Measurements from ENCODE around the gene RSRC2.
"Not testable (repeated sequence)": the region's sequence is repeated elsewhere in the genome, so short reads cannot be mapped to it uniquely, and the experiment has no call there.

The RSRC2 gene

DNA sequence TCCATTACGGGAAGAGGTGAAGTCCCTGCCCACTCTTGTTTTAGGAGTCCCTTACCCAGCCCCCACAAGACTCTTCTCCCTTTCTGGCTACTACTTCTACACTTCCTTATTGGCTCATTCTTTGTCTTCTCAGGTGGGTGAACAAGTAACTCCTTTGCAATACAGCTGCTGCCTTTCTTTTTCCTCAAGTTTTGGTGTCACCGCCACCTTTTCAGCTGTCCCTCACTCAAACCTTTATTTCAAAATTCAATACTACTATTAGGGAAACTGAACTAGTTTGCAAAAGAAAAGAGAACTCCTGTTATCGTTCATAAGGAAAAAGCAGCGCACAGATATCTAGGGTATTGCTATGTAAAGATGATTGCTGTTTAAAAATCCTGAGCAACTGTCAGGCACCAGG is 6.1 kb downstream of the RSRC2 start:
- no peak for DNase-seq
- intact Hi-C loops (cut with DNase I): no loop called here

DNA sequence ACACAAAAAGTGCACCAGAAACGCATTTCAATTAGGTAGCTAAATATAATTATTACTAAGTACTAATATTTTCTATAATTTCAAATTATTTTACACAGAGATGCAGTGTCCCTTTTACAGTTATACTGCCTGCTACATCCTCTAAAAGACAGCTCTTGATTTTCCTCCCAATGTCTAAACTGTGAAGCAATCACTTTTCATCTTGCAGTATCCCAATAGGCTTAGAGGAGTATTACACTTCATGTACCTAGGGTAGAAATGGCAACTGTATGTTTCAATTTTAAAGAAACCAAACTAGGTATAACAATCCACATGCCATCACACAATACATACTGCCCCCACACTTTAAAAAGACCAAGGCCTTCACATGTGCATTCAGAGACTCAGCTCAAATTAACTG is 7.3 kb downstream of the RSRC2 start:
- intact Hi-C loops (cut with DNase I): no loop called here
- DNase-seq: no peak

DNA sequence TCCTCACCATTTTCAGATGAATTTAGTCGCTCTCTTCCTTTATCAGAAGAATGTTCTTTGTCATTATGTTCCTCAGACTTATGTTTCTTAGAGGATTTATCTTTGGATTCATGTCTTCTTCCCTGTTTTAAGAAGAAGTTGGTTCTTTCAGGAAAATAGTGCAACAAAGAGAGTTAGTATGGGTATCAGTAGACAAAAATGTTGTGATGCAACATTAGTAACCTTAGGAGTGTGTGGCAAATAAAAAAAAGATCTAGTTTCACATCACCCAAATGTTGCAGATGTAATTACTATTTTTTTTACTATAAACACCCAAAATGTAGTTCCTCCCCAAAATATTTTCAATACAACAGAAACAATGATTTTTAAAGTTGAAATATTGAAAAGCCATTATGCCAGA is 7.8 kb downstream of the RSRC2 start:
- intact Hi-C loops (cut with DNase I): no loop called here
- DNase-seq: no peak

DNA sequence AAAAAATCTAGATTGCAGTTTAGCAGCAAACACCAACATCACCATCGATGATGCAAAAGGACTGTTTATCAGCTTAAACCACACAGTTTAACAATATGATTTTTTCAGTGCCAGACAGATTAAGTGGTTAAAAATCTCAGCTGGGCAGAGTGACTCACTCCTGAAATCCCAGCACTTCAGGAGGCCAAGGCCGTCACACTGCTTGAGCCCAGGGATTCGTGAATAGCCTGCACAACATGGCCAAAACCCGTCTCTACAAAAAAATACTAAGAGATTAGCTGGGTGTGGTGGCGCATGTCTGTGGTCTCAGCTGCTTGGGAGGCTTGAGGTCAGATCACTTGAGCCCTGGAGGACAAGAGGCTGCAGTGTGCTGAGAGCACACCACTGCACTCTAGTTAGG is 8.9 kb downstream of the RSRC2 start:
- intact Hi-C loops (cut with DNase I): no loop called here
- DNase-seq: no peak

DNA sequence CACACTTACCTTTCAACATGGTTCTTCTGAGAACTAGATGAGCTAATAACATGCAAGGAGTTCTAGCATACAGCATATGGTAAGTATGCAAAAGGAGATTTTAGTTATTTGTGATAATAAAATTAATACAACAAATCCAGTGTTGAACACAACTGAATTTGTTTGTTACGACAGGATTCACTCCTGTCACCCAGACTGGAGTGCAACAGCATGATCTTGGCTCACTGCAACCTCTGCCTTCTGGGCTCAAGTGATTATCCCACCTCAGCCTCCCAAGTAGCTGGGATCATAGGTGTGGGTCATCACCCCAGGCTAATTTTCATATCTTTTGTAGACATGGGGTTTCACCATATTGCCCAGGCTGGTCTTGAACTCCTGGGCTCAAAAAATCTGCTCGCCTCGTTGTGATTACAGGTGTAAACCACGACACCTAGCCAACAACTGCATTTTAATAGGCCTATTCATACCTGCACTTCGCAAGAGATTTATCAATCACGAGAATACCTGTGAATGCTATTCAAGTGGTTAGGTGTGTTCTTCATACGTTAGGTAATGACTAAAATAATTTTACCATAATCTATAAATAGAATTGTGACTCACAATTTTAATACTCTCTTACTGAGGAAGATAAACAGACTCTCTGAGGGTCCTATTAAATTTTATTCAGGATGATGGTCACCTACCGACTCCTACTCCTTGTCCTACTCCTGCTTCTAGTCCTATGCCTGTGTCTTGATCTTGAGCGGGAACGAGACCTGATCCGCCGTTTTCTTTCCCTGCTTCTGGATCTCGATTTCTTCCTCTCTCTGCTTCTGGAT is 10.0 kb downstream of the RSRC2 start:
- DNase-seq: no peak
- intact Hi-C loops (cut with DNase I): no loop called here

DNA sequence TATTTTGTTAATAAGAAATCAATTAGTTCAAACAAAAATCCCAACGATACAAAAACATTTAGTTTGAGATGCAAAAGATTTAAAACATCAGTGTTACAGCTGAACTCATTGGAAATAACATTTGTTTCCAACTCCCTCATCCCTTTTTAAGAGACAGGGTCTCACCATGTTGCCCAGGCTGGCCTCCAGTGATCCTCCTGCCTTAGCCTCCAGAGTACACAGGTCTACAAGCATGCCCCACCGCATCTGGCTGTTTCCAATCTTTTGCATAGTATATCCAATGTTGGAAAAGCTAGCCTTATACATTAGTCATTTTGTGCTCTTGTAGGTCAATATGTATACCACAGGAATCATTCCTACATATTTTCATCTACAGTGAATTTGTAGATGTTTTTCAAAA is 11.5 kb downstream of the RSRC2 start:
- intact Hi-C loops (cut with DNase I): no loop called here

DNA sequence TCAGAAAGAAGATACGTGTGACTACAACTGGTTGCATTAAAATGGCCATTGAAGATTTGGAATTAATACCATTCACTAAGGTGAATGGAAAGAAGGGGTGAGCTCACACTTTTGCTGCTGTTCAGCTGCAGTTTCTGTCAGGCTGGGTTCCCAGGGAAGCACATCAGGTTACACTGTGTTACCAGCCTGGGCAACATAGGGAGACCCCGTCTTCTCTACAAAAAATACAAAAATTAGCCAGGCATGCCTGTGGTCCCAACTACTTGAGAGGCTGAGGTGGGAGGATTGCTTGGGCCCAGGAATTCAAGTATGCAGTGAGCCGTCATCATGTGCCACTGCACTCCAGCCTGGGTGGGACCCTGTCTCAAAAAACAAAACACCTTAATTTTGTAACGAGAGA is 13.1 kb downstream of the RSRC2 start:
- intact Hi-C loops (cut with DNase I): no loop called here
- DNase-seq: no peak

More for the DNA sequence above, 11.5 kb downstream of the RSRC2 start:
- no peak for DNase-seq

DNA sequence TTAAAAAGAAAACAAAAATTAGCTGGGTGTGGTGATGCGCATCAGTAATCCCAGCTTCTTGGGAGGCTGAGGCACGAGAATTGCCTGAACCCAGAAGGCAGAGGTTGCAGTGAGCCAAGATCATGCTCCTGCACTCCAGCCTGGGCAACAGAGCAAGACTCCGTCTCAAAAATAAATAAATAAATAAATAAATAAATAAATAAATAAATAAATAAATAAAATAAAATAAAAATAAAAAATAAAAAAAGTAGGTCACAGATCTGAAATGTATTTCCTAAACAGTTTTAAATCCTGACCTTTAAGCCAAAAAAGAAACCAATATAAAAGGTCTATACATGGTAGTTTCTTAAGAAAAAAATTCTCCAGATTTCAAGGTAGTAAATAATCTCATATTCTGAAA is 13.7 kb downstream of the RSRC2 start:
- intact Hi-C loops (cut with DNase I); DNase-seq: not testable (repeated sequence)

DNA sequence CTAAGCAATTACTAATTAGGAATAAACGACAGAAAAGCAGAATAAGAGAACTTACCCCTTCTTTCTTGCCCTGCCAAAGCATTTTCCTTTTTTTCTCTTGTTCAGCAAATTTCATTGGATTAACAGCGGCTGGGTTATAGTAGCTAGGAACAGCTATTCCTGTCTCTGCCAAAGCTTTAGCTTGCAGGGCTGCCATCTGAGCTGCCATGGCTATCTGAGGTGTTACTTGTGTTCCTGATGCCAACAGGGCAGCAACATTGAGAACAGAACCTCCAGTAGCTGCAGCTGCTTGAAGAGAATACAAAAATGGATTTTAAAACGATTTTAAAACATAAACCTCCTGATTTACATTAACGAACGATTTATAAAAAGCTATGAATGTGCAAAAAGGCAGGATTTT is 18.6 kb downstream of the RSRC2 start:
- DNase-seq: no peak
- intact Hi-C loops (cut with DNase I): no loop called here

DNA sequence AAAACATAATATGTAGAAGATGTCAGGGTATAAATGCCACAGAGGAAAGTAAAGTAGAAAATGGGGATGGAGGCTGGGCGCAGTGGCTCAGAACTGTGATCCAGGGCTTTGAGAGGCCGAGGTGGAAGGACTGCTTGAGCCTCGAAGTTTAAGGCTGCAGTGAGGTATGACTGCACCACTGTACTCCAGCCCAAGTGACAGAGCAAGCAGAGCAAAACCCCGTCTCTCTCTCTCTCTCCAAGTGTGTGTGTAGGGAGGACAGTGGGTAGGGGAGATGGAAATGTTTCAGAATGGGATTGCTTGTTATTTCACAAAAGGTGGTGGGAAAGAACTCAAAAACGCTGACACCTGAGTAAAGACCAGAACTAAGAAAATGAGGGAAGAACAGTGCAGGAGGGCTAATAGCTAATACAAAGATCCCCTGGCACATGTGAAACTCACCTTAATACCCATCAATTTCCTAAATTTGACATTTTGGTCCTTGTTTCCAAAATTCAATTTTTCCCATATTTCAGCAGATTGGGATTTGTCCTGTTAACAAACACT is 20.3 kb downstream of the RSRC2 start:
- DNase-seq: no peak
- intact Hi-C loops (cut with DNase I): no loop called here

DNA sequence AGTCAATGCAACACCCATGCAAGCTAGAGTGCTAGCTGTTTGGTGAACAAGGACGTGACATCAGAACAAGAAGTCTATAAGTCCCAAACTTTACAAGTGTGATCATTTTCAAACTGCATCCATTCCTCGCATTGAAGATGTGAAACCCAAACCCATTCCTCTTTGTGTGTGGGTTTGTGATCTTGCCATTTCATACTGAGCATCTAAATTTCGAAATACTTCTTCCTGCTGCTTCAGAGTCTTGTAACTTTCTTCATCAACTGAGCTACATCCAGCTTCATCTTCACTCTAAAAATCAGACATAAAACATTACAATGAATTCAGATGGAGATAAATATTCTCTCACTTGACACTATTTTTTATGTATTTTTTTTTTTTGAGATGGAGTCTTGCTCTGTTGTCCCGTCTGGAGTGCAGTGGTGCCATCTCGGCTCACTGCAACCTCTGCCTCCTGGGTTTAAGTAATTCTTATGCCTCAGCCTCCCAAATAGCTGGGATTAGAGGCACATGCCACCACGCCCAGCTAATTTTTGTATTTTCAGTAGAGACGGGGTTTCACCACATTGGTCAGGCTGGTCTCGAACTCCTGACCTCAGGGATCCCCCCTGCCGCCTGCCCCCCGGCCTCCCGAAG is 21.2 kb downstream of the RSRC2 start:
- no peak for DNase-seq
- intact Hi-C loops (cut with DNase I): no loop called here

DNA sequence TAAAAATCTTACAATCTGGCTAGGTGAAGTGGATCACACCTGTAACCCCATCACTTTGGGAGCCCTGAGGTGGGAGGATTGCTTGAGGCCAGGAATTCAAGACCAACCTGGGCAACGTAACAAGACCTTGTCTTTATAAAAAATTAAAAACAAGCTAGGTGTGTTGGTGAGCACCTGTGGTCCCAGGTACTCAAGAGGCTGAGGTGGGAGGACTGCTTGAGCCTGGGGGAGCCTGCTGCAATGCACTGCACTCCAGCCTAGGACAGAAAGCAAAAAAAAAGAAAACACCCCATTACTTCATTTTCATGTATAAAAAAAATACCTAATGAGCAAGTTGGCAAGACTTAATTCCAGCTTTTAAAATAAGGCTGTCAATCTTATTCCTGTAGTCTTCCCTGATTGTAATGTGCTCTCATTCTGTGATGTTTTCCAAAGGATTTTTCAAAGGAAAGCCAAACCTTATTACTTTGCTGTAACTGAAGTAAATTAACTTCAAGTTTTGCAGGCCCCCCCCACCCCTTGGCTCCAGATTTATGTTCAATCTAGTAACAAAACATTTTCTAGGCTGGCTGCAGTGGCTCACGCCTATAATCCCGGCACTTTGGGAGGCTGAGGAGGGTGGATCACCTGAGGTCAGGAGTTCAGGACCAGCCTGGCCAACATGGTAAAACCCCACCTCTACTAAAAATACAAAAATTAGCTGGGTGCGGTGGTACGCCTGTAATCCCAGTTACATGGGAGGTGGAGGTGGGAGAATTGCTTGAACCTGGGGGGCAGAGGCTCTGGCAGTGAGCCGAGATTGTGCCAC is 22.7 kb downstream of the RSRC2 start:
- intact Hi-C loops (cut with DNase I): no loop called here
- no peak for DNase-seq

DNA sequence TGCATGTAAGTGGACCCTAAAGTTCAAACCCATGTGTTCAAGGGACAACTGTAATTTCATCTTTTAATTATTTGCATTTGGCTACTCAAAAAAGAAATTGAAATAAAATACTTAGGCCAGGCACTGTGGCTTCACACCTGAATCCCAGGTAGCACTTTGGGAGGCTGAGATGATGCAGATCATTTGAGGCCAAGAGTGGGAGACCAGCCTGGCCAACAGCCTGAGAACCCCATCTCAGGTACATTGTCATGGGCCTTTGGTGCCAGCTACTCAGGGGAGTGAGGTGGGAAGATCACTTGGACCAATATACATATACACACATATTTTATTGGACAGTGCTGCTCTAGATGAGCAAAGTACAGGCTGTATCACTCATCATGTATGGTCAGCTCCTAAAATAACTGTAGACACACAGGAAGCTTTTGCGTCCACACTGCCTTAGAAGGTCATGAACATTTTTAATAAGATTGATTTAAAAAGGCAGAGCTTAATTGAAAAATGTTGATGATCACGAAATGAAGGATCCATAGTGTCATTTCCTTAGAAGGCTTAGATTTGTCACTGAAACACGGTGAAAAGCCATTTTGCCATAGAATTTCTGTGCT is 23.5 kb downstream of the RSRC2 start:
- no peak for DNase-seq
- intact Hi-C loops (cut with DNase I): no loop called here

DNA sequence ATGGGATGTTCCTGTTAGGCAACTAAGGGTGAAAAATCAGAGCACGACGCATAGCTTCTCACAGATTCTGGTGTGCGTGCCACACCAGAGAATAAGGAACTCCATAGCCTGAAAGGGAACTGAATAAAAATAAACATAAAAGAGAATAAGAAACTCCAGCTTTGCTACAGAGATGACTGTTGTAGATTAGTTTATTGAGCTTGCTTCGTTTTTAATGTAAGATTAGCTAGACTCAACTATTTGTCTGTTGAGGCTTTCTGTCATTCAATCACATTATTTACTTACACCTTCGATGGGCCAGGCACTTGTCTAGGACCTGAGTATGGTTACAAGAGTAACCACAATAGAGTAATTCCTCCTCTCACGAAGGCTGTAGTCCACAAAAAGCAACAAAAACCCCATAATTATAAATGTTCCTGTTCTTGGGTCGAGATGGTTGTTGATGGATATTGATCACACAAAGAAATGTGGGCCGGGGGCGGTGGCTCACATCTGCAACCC is 25.2 kb downstream of the RSRC2 start:
- intact Hi-C loops (cut with DNase I): loop anchor here (1.0 to 2.0 kb wide), 2 partner anchors 26 to 79 kb away; partner anchors contain the start of genes CLIP1 and KNTC1
- DNase-seq: no peak

DNA sequence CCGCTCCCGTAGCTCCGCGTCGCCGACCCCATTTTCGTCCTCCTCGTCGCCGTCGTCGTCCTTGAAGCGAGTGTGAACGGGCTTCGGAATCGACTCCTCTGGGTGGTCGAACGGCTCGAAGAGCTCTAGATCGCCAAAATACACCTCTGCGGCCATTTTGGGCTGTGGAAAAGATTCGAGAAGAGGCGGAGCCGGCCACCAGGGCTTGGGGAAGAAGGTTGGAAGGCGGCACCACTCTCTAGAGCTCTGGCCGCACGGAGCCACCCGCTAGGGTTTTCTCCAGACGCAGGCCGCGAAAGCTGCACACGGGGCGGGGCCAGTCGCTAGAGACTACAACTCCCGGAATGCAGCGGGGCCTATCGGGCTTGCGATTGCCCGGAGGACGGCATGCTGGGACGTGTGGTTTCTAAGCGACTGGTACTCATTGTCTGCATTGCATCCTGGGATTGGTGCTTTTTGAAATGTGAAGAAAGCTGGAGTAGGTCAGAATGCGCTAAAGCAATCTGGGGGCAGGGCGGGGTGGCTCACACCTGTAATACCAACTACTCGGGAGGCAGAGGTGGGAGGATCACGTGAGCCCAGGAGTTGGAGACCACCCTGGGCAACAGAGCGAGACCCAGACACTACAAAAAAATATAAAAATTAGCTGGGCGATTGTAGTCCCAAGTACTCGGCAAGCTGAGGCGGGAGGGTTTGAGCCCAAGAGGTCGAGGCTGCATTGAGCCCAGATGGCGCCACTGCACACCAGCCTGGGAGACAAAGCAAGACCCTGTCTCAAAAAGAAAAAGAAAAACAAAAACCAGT is 25.8 kb downstream of the RSRC2 start, which contains the start of gene ZCCHC8:
ZCCHC8 (minus strand) TSS at position 248 of the 804 bp plus-strand sequence; CDS start at position 156, 92 bp downstream.
- peak; percentile 93 to 99 (median 97) for DNase-seq
- intact Hi-C loops (cut with DNase I): loop anchor here (1.0 to 2.0 kb wide), 2 partner anchors 26 to 78 kb away; partner anchors contain the start of genes CLIP1 and KNTC1

DNA sequence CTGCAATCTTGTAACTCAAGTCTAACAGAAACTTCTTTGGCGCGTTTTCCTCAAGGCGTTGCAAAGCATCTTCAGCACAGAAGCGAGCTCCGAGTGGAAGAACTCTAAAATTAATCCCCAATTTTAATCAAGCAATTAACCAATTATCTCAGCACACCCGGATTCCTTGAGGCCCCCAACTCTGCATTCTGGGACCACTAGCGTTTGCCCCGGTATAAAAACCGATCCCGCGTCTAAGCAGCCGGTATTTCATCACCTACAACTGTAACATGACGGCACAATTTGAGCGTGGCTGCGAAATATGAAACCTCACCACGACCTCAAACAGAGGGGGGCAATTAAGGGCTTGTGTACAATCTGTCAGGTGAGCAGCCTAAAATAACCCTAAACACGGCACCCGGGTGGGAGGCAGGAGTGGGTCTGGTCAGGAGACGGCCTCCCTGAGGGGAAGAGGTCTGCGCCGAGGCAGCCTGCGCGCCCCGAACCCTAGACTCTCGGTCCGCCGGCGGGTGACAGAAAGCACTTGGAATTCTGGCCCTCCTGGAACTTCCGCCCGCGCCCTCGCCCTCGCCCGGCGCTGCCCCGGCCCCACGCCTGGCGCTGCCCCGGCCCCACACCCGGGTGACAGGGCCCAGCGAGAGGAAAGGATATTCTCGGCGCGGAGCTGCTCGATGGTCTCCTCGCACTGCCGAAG is 26.6 kb downstream of the RSRC2 start:
- intact Hi-C loops (cut with DNase I): loop anchor here (2.0 kb wide), 1 partner anchor 77 kb away; the partner anchor contains the start of gene CLIP1
- DNase-seq: peak in 7 of 10 donors; percentile 22 to 80 (median 35)

DNA sequence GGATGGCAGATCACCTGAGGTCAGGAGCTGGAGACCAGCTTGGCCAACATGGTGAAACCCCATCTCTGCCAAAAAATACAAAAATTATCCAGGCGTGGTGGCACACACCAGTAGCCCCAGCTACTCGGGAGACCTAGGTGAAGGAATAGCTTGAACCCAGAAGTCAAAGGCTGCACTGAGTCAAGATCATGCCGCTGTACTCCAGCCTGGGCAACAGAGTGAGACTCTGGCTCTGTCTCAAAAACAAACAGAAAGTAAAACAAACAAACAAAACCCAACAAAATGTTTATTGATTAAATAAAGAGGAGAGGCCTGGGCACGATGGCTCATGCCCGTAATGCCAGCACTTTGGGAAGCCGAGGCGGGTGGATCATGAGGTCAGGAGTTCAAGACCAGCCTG is 31.5 kb downstream of the RSRC2 start:
- DNase-seq: no peak
- intact Hi-C loops (cut with DNase I): no loop called here

DNA sequence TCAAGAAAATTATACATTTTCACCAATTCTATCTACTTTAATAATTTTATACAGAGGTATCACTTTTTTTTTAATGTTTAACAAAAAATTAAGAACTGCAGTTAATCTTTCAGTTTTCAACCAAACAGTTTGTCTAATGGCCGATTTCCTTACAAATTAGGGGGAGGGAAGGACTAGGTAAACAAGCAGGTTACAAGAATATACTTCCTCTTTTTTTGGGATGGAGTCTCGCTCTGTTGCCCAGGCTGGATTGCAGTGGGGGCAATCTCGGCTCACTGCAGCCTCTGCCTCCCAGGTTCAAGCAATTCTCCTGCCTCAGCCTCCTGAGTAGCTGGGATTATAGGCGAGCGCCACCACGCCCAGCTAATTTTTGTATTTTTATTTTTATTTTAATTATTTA is 33.5 kb downstream of the RSRC2 start:
- DNase-seq; intact Hi-C loops (cut with DNase I): not testable (repeated sequence)

DNA sequence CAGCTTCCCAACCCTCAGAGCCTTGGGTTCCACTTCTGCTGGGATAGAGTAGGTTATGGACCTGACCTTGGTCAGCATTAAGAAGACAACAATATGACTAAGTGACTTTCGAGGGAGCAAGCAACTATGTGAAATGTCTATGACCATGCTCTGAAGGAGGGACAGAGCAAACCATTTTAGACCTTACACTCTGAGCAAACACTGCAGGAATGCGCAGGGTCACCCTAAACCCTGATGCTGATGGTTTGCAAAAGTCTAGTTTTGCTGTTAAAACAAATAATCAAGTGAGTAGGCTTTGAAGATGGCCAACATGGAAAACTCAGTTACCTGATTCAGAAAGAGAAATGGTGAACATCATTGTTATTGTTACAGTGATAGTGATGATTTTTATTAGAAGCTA is 34.7 kb downstream of the RSRC2 start:
- intact Hi-C loops (cut with DNase I): no loop called here
- DNase-seq: no peak

All from posterior cingulate gyrus (tissue), 11 donors.